ENCODE measurements around the gene PI4KB. TPM values are rescaled to one million over a fixed set of nuclear protein-coding genes. Genes with fewer than 3 reads are reported as not detected.

The PI4KB gene
- 21.8 to 29.0 TPM (median 27.3 TPM) in 5 replicates for total RNA-seq (2022; extraction: Qiagen RNA extraction; ENCODE audit: low read depth)

DNA sequence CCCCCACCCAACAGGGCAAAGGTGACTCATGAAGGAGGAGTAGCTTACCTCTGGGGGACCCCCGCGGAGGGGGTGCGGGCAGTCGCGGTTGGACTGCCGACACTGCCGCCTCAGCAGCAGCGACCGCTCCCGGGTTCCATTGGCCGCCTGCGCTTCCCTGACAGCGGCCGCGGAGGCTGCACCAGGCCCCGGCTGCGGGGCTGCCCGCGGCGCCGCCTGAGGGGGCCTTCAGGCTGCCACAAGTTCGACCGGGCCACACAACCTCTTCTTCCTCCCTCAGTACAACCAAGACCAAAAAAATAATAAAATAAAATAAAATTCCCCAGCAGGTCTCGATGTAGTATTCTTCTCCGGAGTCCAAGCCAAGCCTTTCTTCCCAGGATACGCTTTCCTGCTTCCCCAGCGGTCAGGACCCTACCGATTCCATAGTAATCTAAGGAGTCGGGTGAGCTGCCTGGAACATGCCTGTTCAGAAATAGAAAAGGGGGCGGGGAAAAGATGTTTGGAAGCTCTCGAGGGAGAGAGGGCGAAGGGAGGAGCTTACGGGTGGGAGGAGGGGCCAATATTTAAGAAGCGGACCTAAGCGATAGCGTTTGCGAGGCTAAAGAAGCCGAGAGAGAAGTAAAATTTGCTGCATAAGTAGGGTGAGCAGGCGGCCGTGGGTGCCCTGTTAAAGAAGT lies at the start of gene PI4KB:
Gene PI4KB, minus strand, starts transcription at position 194 of the 680 bp plus-strand sequence. CDS start 10,935 bp downstream, outside the sequence.

DNA sequence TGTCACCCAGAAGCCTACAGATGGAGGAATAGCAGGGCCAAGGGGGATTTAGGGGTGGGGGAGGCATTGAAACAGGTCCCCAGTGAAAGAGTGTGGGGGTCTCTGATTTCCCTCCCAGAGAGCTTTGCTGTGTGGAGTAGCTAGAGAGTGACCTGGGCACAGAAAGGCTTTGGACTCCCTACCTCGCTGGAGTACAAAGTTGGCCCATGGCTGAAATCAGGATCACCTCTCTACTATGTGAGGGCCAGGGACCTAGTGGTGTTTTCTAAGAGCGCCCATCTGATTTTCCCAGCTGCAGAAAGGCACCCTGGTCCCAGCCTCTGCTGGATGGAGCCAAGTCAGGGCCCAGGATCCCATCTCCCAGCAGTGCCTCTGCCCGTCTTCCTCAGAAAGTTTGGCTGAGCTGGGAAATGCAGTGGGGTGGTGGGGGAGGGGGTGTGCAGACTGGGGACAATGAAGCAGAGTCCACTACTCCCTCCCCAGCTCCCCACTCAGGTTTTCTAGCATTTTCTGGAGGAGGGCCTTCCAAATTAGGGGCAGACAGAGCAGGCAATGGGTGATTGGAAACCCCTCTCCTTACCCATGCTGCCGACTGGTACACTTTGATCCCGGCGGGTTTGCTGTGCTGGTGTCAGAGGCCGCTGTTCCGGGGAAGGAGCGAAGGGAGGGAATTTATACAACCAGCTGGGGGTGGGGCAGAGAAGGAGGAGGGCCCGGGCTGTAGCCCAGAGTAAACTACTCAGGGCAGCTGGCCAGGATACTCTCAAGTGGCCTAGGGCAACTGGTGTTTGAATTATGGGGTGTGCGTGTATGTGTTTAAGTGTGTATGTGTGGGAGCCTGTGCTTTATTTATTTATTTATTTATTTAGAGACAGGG lies 45.1 kb upstream of the PI4KB start, which contains the start of gene SELENBP1:
Gene SELENBP1, minus strand, starts transcription at position 648 of the 877 bp plus-strand sequence. Its CDS starts 64 bp downstream, at position 584.

GRCh38 chr1:151346769-151347522 lies 19.7 kb upstream of the PI4KB start, which contains the start of gene RFX5:
TSS of gene RFX5 (minus strand) at chr1:151347252. CDS start at chr1:151346320, 932 bp downstream.

GRCh38 chr1:151281969-151282882 lies 45.0 kb downstream of the PI4KB start, which contains the start of gene ZNF687:
TSS of gene ZNF687 (plus strand) at chr1:151282299. CDS start at chr1:151286292, 3,993 bp downstream.

DNA sequence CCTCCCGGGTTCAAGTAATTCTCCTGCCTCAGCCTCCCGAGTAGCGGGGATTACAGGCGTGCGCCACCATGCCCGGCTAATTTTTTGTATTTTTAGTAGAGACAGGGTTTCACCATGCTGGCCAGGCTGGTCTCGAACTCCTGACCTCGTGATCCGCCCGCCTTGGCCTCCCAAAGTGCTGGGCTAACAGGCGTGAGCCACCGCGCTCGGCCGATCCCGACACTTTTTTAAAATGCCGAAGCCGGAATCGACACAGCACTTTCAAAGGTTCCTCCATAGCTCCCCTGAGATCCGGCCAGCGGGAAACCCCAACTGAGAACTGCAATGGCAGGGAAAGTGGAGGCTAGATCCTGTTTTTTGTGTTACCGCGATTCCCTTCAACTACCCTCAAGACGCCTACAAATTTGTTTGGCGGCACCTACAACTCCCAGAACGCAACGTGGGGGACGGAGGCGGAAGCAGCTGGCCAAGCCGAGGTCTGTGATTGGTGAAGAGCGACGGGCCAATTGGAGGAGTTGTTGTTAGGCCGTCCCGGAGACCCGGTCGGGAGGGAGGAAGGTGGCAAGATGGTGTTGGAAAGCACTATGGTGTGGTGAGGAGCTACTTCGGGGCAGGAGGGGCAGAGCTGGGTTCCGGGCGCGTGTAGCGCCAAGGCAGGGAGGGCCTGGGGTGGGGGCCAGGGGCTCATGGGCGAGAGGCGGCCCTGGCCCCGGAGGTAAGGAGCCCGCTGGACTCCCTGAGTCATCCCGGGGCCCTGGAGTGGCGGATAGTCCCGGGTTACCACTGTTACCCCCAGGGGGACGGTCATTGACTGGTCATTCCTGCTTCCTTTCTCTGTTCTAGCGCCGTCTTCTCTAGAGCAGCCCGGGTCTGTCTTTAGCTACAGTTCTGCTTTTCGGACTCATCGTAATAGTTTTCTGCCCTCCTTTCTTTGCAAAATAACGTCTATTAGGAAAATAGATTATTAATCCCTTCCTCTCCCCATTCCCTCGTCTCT lies 72.7 kb downstream of the PI4KB start, which contains the start of gene PSMD4:
Gene PSMD4, plus strand, starts transcription at position 518 of the 997 bp plus-strand sequence. Its CDS starts 49 bp downstream, at position 567.

Other genes starting within 250 kb of the PI4KB start
- gene SEMA6C, start 180.8 kb downstream of the PI4KB start, total RNA-seq (2022; extraction: Qiagen RNA extraction; ENCODE audit: low read depth) = 0.59 to 2.2 TPM (median 1.5 TPM) in 5 replicates
- gene TNFAIP8L2, start 170.8 kb downstream of the PI4KB start, total RNA-seq (2022; extraction: Qiagen RNA extraction; ENCODE audit: low read depth) = not detected in 5 replicates
- 4.6 to 7.4 TPM (median 6.9 TPM) in 5 replicates for gene LYSMD1, start 161.5 kb downstream of the PI4KB start, total RNA-seq (2022; extraction: Qiagen RNA extraction; ENCODE audit: low read depth)
- gene SCNM1, start 161.3 kb downstream of the PI4KB start, total RNA-seq (2022; extraction: Qiagen RNA extraction; ENCODE audit: low read depth) = 44.7 to 55.2 TPM (median 46.7 TPM) in 5 replicates
- gene TMOD4, start 151.4 kb downstream of the PI4KB start, total RNA-seq (2022; extraction: Qiagen RNA extraction; ENCODE audit: low read depth) = 0.66 to 0.74 TPM in 2 of 5 replicates, not detected in the others
- gene VPS72, start 137.2 kb downstream of the PI4KB start, total RNA-seq (2022; extraction: Qiagen RNA extraction; ENCODE audit: low read depth) = 43.3 to 64.3 TPM (median 46.5 TPM) in 5 replicates
- 43.7 to 66.5 TPM (median 45.9 TPM) in 5 replicates for gene PIP5K1A, start 128.9 kb downstream of the PI4KB start, total RNA-seq (2022; extraction: Qiagen RNA extraction; ENCODE audit: low read depth)
- gene PSMD4, start 72.7 kb downstream of the PI4KB start, total RNA-seq (2022; extraction: Qiagen RNA extraction; ENCODE audit: low read depth) = 160 to 214 TPM (median 195 TPM) in 5 replicates
- gene ZNF687, start 45.1 kb downstream of the PI4KB start, total RNA-seq (2022; extraction: Qiagen RNA extraction; ENCODE audit: low read depth) = 8.4 to 14.9 TPM (median 13.4 TPM) in 5 replicates
- 21.1 to 26.2 TPM (median 24.6 TPM) in 5 replicates for gene RFX5, start 19.8 kb upstream of the PI4KB start, total RNA-seq (2022; extraction: Qiagen RNA extraction; ENCODE audit: low read depth)
- 5.1 to 7.6 TPM (median 6.9 TPM) in 5 replicates for gene SELENBP1, start 45.3 kb upstream of the PI4KB start, total RNA-seq (2022; extraction: Qiagen RNA extraction; ENCODE audit: low read depth)
- gene PSMB4, start 72.2 kb upstream of the PI4KB start, total RNA-seq (2022; extraction: Qiagen RNA extraction; ENCODE audit: low read depth) = 308 to 428 TPM (median 392 TPM) in 5 replicates
- 17.8 to 21.0 TPM (median 19.0 TPM) in 5 replicates for gene POGZ, start 132.1 kb upstream of the PI4KB start, total RNA-seq (2022; extraction: Qiagen RNA extraction; ENCODE audit: low read depth)
- 1.6 to 2.9 TPM (median 2.0 TPM) in 5 replicates for gene CGN, start 184.0 kb upstream of the PI4KB start, total RNA-seq (2022; extraction: Qiagen RNA extraction; ENCODE audit: low read depth)
- 10.1 to 12.4 TPM (median 10.6 TPM) in 5 replicates for gene TUFT1, start 212.9 kb upstream of the PI4KB start, total RNA-seq (2022; extraction: Qiagen RNA extraction; ENCODE audit: low read depth)

Measured in A549 treated with ZK216348 at 1 μM for 4 hours (cell line).